Right renal pelvis (tissue), 4 donors: ENCODE results near the gene STRN3. TPM values are rescaled to one million over a fixed set of nuclear protein-coding genes. Genes with fewer than 3 reads are reported as not detected.
"Not testable (repeated sequence)": the region's sequence is repeated elsewhere in the genome, so short reads cannot be mapped to it uniquely, and the experiment has no call there.

ENCODE experiments used
- DNase-seq, 4 donors: peaks; one replicate each; pipeline ENCODE4 v3.0.0-alpha.2; 2013; ENCODE audit warnings: low read depth in 4 of 4, low spot score in 3 of 4, missing footprints in 1 of 4
- polyA plus RNA-seq, 4 donors: library from polyadenylated mRNA; unstranded; fragments of 120-200 nt; gene quantifications; one replicate each; pipeline ENCODE4 v1.2.1, GENCODE V29; 2013; ENCODE audit not compliant: insufficient read length in 4 of 4

Gene STRN3
- polyA plus RNA-seq, 4 donors, result 39.8 to 48.0 (median 47.2) TPM

DNA sequence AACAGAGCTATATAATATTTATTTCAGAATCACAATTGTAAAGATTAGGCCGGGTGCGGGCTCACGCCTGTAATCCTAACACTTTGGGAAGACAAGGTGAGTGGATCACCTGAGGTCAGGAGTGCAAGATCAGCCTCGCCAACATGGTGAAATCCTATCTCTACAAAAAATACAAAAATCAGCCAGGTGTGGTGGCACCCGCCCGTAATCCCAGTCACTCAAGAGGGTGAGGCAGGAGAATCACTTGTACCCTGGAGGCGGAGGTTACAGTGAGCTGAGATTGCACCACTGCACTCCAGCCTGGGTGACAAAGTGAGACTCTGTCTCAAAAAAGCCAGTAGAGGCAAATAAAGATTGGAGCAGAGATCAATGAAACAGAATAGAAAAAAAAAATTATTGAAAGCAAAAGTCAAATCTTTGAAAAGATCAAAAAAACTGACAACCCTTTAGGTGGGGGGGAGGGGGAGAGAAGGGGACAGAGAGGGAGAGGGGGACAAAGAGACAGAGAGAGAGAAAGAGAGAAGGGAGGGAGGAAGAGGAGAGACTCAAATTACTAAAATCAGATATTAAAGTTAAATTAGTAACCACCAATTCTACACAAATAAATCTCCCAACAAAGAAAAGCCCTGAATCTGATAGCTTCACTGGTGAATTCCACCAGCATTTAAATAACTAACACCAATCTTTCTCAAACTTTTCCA lies 53.1 kb downstream of the STRN3 start:
- DNase-seq, result no peak

GRCh38 chr14:30972036-30972732 lies 54.0 kb downstream of the STRN3 start:
- DNase-seq, result not testable (repeated sequence)

GRCh38 chr14:30971586-30971985 lies 54.6 kb downstream of the STRN3 start:
- no peak for DNase-seq

GRCh38 chr14:30969796-30970195 lies 56.4 kb downstream of the STRN3 start:
- DNase-seq, result not testable (repeated sequence)

DNA sequence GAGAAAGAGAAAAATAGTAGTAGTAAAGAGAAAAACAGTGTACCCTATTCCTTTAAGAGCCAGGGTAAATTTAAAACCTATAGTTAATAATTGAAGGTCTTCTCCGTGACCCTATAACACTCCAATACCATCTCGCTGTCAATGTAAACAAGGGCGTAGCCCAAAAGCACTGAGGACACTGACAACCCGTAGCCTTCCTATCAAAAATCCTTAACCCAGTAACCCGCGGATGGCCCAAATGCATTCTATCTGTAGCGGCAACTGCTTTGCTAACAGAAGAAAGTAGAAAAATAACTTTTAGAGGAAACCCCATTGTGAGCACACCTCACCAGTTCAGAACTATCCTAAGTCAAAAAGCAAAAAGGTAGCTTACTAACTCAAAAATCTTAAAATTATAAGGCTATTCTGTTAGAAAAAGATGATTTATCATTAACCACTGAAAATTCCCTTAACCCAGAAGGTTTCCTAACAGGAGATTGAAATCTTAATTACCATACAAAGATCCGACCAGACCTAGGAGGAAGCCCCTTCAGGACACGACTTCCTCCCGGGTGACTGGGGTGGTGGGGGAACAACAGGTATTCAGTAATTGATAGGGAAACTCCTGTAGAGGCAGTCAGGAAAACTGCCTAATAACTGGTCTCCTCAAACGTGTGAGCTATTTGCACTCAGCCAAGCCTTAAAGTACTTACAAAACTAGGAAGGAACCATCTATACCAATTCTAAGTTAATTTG lies 58.6 kb downstream of the STRN3 start:
- DNase-seq, result not testable (repeated sequence)

DNA sequence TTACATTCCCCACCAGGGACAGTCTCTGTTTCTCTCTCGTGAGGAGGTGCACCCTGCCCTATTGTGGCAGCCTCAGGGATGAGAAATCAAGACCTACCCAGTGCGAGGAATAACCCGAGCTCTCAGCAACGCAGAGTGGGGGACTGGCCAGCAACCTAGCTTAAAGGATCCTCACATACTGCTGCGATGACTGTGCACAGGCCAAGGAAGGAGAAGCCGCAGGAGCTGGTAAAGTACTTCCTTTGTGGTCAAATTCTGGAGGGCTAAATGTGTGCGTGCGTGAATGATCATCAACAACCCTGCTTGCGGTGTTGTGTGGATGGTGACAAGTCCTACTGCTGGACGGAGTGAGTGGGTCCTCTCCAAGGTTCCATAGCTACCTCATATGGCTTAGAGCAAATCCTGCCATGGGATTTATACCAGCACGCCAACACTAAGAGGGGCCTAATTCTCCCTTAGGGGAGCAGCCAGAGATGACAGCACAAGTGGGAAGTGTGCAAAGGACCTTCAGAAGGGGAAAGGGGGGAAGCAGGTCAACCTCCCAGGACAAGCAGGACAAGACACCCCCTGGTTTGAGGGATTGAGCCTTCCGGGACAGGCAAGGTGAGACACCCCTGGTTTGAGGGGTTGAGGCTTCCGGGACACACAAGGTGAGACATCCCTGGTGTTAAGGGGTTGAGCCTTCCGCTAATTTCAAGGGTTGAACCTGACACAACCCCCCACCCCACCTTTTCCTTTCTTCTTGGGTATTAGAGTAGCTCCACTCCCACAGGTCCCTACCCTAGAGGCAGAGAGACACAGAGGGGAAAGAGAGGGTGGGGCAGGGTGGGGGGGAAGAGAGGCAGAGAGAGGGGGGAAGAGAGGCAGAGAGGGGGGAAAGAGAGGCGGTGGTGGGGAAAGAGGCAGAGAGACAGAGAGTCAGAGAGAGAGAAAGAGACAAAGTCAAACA lies 59.5 kb downstream of the STRN3 start:
- no peak for DNase-seq

GRCh38 chr14:30965861-30966260 lies 60.3 kb downstream of the STRN3 start:
- not testable (repeated sequence) for DNase-seq

GRCh38 chr14:30962537-30962936 lies 63.6 kb downstream of the STRN3 start:
- DNase-seq, result not testable (repeated sequence)

GRCh38 chr14:30961330-30961729 lies 64.8 kb downstream of the STRN3 start:
- no peak for DNase-seq

GRCh38 chr14:30960216-30960615 lies 66.0 kb downstream of the STRN3 start:
- DNase-seq, result no peak

DNA sequence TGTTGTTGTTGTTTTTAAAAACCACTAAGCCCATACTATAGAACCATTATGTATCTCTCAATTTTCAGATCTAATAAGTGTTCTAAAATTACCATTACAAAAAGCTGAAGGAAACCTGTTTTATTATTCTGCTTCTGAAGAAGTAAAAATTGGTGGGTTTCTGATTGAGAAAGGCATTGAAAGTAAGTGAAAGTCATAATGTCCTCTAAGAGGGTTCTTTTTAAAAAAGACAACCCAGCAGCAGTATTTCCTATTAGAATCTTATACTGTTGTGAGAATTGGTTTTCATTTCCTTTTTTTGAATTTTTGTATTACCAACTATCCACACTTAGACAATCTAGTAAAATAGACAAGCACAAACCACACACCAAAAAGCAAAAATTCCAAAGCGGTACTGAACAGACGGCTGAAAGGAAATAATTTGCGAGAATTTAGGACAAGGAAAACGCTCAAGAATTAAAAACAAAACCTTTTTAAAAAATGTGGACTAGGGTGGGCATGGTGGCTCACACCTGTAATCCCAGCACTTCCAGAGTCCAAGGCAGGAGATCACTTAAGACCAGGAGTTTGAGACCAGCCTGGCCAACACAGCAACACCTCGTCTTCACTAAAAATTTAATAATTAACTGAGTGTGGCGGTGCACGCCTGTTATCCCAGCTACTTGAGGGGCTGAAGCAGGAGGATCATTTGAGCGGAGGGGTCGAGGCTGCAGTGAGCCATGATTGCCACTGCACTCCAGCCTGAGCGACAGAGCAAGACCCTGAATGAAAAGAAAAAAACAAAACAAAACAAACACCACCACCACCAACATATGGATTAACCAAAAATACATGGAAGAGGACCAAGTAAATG lies 67.4 kb downstream of the STRN3 start:
- no peak for DNase-seq

GRCh38 chr14:30957813-30958370 lies 68.3 kb downstream of the STRN3 start:
- no peak for DNase-seq

DNA sequence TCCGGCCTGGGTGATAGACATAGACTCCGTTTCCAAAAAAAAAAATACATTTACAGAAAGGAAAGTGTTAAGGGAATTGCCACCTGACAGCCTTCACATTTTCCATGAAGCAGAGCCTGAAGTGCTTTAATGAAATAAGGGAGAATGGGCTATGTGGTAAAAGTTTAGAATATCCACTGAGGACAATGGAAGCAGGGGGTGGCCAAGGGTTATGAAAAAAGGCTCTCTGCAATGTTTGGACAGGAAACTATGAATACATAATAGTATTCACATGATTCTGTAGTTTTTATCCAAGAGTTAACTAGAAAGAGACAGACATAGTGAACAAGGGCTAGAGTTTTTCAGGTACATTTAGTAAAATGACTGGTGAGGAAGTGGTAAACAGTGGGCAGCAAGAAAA lies 76.5 kb downstream of the STRN3 start:
- DNase-seq, result no peak

DNA sequence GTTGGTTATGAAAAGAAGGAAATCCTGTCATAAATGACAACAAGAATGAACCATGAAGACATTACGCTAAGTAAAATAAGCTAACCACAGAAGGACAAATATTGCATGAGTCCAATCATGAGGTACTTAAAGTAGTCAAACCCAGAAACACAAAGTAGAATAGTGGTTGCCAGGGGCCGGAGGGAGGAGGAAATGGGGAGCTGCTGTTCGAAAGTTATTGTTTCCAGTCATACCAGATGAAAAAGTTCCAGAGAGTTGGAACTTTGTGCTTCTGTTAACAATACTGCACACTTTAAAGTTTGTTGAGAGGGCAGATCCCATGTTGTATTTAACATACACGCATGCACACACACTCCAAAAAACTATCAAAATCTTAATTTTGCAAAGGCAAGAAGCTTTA lies 82.5 kb downstream of the STRN3 start:
- DNase-seq, result no peak

GRCh38 chr14:30940886-30941285 lies 85.3 kb downstream of the STRN3 start:
- DNase-seq, result no peak

- no peak for DNase-seq
Observed at GRCh38 chr14:30938617-30939016, 87.6 kb downstream of the STRN3 start.

DNA sequence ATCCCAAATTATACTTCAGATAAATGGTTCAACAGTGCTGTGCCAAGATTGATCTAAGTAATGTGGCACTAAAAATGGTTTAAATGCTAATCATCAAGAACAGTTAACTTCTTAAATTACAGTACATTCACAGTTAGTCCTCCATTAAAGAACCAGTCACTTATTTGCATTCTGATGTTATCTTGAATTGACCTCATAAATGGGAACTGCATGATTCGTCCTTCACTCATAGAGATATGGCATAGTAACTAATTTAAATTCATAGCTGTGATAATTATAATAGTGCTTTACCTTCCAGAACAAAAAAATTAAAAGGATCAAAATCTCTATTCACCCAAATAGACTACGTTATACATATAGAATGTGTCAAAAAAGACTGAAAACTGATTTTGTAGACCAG lies 90.7 kb downstream of the STRN3 start:
- DNase-seq, result no peak

DNA sequence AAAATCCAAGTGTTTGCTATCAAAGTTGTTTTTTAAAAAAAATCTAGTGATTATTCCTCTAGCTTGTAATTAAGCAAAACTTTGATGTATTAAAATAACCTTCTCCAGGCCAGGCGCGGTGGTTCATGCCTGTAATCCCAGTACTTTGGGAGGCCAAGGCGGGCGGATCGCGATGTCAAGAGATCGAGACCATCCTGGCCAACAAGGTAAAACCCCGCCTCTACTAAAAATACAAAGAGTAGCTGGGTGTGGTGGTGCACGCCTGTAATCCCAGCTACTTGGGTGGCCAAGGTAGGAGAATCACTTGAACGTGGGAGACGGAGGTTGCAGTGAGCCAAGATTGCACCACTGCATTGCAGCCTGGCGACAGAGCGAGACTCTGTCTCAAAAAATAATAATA lies 92.2 kb downstream of the STRN3 start:
- not testable (repeated sequence) for DNase-seq

GRCh38 chr14:30928462-30928861 lies 97.7 kb downstream of the STRN3 start:
- DNase-seq, result no peak
